G401 (cell line): ENCODE results near the gene BLZF1. TPM values are rescaled to one million over a fixed set of nuclear protein-coding genes. Genes with fewer than 3 reads are reported as not detected.
A peak's percentile ranks its signal among the peaks of the same experiment; 100 is the strongest.
"Not testable (repeated sequence)": the region's sequence is repeated elsewhere in the genome, so short reads cannot be mapped to it uniquely, and the experiment has no call there.

Source experiments
- DNase-seq: peaks from one replicate; pipeline ENCODE4 v3.0.0-alpha.2; 2015; ENCODE audit warnings: low spot score
- in situ Hi-C: cut with HindIII; loops from 2 replicates; pipeline ENCODE4 v1.10.0; 2016; ENCODE audit warnings: low sequenced_read_pairs, mixed read lengths
- total RNA-seq: library from RNA; depleted of rRNA; stranded (reverse); fragments of >200 nt; shearing (Covaris generic); gene quantifications from 2 replicates; pipeline ENCODE4 v1.2.3, GENCODE V29; 2014

Gene BLZF1
- total RNA-seq, 1 experiment from 2014 or later, result 20.4 TPM

DNA sequence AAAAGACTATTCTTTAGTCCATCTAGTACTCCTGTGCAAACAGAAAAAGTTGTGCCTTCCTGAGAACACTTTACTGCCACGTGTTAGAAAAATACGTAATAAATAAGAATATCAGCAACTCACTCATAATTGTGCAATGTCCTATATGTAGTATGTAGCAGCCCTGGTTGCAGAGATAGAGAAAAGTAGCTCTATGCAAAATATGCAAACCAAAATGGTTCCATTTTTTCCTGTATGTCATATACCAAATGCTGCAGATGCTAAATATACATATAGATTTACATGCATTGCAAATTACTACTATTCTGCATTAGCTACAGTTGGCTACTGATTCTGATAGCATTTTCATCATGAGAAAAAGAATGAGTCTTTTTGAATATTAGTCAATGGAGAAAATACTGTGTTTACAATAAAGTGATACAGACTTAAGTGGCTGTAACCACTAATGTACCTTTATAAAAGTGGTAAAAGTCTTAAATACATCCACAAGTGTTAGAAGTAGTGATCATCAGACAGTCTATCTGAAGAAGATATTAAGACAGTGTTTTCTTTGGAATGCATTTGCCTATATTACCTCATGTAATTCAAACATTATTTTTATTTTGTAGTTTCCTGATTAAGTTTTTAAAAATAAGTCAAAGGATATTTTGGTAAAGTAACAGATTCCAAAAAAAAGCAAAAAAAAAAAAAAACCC is 20.2 kb upstream of the BLZF1 start:
- in situ Hi-C loops, result no loop called here
- DNase-seq, result no peak

DNA sequence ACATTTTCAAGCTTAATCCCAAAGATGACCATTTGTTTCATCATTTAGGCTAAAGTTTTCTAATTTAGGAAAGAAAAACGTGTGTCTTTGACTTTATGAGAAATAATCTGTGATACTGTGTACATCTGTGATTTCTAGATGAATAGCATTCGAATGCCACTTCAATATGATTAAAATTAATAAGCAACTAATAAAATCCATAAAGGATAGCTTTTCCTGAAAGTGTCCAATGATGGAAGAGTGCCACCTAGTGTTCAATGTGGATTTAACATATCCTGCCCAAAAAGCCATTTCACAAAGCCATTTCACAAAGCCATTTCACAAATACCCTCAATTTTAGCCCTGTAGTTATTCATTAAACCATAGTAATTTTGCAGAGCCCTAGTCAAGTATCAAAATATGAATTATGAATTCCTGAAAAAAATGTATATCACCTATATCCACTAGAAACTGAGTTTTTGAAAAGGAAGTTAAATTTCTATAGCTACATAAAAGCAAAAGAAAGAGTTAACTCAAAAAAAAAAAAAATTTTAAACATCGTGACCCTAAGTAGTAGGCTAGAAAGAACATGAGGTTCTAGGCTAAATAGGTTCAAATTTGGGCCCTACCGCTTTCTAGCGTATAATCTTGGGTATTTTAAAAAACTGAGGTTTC is 19.5 kb upstream of the BLZF1 start:
- DNase-seq, result peak; percentile 75
- in situ Hi-C loops, result no loop called here

- no peak for DNase-seq
- in situ Hi-C loops, result no loop called here
Observed at GRCh38 chr1:169360415-169360814, 7.6 kb upstream of the BLZF1 start.

- DNase-seq, result no peak
- in situ Hi-C loops, result no loop called here
Observed at GRCh38 chr1:169361281-169361680, 6.7 kb upstream of the BLZF1 start.

DNA sequence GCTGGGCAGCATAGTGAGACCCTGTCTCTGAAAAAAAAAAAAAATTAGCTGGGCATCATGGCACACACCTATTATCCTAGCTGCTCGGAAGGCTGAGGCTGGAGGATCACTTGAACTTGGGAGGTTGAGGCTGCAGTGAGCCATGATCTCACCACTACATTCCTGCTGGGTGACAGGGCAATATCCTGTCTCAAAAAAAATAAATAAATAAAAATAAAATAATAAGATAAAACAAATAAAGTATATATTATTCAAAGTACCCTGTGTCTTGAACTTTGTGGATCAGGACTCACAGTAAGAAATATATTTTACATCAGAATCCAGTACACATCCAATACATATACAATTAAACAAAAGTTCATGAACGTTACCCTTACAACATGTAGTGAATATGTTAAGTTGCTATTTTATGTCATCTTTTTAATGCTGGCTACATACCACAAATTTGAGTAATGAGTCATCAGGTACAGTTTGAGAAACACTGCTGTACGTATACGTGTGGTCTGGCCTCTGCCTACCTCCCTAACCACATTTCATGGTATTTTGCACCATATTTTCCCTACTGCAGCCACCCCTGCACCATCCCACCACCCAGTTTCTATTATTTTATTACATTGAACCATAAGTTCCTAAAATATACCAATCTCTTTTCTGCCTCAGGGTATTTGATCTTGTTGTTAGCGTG is 4.8 kb upstream of the BLZF1 start:
- in situ Hi-C loops, result no loop called here
- DNase-seq, result no peak

- in situ Hi-C loops, result no loop called here
- no peak for DNase-seq
Observed at GRCh38 chr1:169364948-169365347, 3.0 kb upstream of the BLZF1 start.

DNA sequence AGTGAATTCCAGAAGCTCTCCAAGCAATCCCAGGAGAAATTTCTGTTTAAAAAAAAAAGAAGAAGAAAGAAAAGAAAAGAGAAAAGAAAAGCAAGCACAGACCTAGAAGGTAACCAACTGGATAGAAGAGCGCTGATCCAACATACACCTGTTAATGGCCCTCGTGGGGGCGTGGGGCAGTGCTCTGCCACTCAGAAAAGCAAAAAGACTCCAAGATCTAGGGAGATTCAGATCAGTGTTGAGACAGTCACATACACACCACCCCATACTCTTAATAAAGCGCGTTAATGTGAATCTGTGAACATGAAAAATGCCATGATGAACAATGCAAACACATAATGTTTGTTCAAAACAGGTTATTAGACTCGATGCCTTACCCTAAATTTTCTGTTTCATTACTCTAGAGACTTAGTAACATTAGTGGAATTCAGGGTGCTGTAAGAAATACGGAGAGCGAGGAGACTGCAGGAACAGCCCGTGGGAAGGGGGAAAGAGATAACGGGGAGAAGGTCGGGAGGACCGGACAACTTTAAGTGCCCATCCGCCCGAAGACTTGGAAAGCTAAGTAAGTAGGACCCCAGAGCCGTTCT is 804 bp upstream of the BLZF1 start:
- in situ Hi-C loops, result no loop called here
- DNase-seq, result no peak

DNA sequence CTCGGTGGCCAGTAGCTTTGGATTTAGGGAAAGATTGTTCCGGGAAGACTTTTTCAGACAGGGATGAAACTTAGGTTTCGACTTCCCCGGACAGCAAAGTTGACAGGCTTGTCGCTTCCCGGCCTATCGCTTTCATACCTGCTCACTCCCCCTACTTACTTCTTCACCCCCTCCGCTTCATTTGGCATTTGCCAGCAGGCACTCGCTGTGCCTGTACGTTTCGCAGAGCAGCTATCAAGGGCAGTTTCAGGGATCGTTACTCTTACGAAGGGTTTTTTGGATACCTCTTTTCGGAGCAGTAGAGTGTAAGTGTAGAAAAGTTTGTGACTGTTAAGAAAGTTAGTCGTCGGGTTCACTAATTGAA is 393 bp downstream of the BLZF1 start:
- no peak for DNase-seq
- in situ Hi-C loops, result no loop called here

DNA sequence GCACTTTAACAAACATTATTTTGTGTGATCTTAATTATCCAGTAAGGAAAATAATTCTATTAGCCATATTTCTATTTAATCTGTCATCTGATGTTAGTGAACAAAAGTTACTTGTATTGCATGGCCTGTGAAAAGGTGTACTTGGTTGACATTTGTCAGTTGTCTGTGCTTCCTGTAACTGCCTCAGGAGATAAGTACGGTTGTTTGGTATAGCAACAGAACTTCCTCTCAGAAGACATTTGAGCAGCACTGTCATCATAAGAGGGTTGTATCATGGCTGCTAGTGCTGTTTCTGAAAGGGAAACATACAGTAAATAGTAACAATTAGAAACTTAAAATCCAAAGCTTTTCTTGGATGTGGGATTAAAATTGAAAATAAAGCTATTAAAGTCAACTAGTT is 3.4 kb downstream of the BLZF1 start:
- no peak for DNase-seq
- in situ Hi-C loops, result no loop called here

DNA sequence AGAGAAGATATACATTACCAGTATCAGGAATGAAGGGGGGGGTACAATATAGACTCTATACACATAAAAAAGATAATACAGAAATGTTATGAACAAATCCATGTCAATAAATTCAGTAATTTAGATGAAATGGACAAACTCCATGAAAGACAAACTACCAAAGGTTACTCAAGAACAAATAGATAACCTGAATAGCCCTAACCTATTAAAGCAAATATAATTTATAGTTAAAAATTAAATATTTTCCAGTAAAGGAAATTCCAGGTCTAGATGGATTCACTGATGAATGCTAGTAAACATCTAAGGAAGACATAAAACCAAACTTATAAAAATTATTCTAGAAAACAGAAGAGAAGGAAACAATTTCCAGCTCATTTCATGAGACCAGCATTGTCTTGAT is 13.2 kb downstream of the BLZF1 start:
- DNase-seq, result no peak
- in situ Hi-C loops, result no loop called here

DNA sequence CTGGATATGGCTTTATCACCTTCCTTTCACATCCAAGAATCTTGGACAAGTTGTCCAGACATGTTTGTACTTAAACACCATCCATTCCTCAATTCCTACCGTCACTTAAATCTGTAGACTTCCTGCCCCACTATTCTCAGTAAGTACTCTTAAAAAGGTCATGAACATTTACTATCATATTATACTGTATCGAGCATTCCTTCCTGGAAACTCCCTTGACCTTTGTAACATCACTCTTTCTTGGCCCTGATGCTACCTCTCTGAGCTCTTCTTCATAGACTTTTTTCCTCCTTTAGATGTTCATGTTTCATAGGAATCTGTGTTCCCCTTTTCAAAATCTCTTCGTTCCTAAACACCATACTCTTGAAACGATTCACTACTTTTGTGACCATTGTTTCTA is 15.5 kb downstream of the BLZF1 start:
- no peak for DNase-seq
- in situ Hi-C loops, result no loop called here

DNA sequence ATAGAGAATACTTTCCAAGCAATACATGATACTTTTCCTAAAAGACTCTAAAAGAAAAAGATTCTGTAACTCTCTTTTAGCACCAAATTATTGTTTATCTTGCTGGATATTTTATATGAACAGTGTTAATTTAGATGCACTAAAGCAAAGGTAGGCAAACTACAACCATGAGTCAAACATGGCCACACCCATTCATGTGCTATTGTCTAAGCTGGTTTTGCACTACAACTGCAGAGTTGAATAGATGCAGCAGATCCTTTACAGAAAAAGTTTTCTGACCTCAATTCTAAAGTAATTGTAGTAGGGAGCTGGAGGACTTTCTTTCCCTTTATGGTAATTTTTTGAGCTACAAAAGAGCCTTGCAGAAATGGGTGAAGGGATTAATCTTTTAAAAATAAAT is 19.4 kb downstream of the BLZF1 start:
- in situ Hi-C loops, result no loop called here
- no peak for DNase-seq

GRCh38 chr1:169390303-169390702 is 22.3 kb downstream of the BLZF1 start:
- in situ Hi-C loops, result no loop called here
- no peak for DNase-seq

DNA sequence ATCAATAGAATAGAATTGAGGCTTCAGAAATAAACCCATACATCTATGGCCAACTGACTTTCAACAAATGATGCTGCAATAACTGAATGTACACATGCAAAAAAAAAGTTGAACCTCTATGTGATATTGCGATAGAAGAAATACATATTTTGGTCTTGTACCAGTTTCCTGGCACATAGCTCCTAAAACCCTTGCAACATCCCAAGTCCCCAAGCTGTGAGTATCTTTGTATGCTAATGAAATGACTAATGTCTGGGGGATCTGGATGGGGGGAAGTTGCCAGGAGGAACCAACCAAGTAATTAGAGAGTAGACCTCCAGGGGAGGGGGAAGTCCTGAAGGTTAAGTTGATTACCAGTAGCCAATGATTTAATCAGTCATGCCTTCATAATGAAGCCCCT is 24.4 kb downstream of the BLZF1 start:
- no peak for DNase-seq
- in situ Hi-C loops, result no loop called here

DNA sequence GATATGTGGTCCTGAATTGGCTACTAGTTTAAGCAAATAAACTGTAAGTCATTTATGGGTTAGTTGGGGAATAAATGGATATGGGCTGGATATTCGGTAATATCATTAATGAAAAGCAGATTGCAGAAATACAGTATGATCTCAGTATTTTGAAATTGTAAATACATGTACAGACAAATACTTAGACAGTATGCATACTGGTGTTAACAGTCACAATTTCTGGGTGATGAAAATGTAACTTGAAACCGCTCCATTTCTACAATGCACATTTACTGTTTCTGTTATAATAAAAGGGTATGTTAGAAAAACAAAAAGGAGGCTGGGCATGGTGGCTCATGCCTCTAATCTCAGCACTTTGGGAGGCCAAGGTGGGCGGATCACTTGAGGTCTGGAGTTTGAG is 28.0 kb downstream of the BLZF1 start:
- in situ Hi-C loops, result no loop called here
- DNase-seq, result no peak

GRCh38 chr1:169402578-169402977 is 34.6 kb downstream of the BLZF1 start:
- DNase-seq, in situ Hi-C loops: not testable (repeated sequence)

- in situ Hi-C loops, result not testable (repeated sequence)
Observed at GRCh38 chr1:169408340-169408739, 40.3 kb downstream of the BLZF1 start.

DNA sequence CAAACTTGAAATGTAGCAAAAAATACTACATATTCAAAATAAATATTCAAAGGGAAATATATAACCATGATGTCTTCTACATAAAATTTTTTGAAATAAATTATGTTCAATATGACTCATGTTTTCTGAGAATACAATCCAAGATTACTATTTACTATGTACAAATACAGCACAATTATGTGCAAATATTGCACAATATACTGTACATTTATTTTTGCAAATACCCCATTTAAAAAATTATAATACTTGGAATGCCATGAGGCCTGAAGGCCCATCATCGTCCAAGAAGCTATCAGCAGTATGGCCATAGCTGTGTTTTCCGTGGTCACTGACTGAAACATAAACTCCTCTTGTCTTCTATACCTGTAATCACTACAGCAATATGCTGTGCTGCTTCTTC is 47.0 kb downstream of the BLZF1 start:
- DNase-seq, result no peak
- in situ Hi-C loops, result no loop called here

More at GRCh38 chr1:169408340-169408739, 40.3 kb downstream of the BLZF1 start:
- not testable (repeated sequence) for DNase-seq

DNA sequence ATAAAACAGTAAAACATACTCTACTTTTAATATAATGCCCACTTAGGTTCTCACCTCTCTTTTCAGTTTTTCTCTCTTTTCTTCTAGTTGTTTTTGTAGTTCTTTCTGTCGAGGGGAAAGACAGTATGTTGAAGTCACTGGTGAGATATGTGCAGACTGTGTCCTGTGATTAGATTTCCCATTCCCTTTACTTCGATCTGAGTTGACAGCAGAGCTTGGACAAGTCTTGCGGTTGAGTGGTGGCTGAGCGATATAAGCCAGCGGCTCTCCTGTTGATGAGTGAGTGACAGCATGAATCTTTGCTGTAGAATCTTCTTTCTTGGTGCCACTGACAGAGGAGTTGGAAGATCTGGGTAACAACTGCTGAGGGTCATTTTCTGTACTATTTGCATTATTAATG is 53.3 kb downstream of the BLZF1 start:
- no peak for DNase-seq
- in situ Hi-C loops, result no loop called here

- in situ Hi-C loops, result no loop called here
- peak; percentile 48 for DNase-seq
Observed at GRCh38 chr1:169426174-169426705, 58.2 kb downstream of the BLZF1 start.
